NCI-H524 (cell line): ENCODE data around the gene SLC5A10.
A peak's percentile ranks its signal among the peaks of the same experiment; 100 is the strongest.

ENCODE experiments used
- DNase-seq, 2 experiments: peaks; one replicate each; lab custom pipeline; 2025; lab: John Stamatoyannopoulos, UW

The SLC5A10 gene

GRCh38 chr17:18985475-18985874 is 33.5 kb downstream of the SLC5A10 start:
- no peak for DNase-seq

GRCh38 chr17:18986541-18987229 is 34.7 kb downstream of the SLC5A10 start:
- DNase-seq = no peak

GRCh38 chr17:18987230-18987610 is 35.3 kb downstream of the SLC5A10 start:
- no peak for DNase-seq

- no peak for DNase-seq
Measured at GRCh38 chr17:18987862-18988545, 36.0 kb downstream of the SLC5A10 start.

- no peak for DNase-seq
Measured at GRCh38 chr17:18988546-18989173, 36.7 kb downstream of the SLC5A10 start.

GRCh38 chr17:18990331-18990730 is 38.4 kb downstream of the SLC5A10 start:
- DNase-seq = peak; percentile 93 to 98

- DNase-seq = peak in 1 of 2 experiments; percentile 16
Measured at GRCh38 chr17:18991531-18992315, 39.8 kb downstream of the SLC5A10 start.

GRCh38 chr17:18992454-18993130 is 40.6 kb downstream of the SLC5A10 start:
- peak in 1 of 2 experiments; percentile 17 for DNase-seq

GRCh38 chr17:18993905-18994526 is 42.1 kb downstream of the SLC5A10 start:
- DNase-seq = no peak

- no peak for DNase-seq
Measured at GRCh38 chr17:18994631-18995030, 42.7 kb downstream of the SLC5A10 start.

- DNase-seq = no peak
Measured at GRCh38 chr17:18995220-18995619, 43.3 kb downstream of the SLC5A10 start.

GRCh38 chr17:18996458-18996857 is 44.5 kb downstream of the SLC5A10 start:
- DNase-seq = peak in 1 of 2 experiments; percentile 34

GRCh38 chr17:18997650-18998196 is 45.8 kb downstream of the SLC5A10 start:
- DNase-seq = no peak

GRCh38 chr17:18999394-18999793 is 47.4 kb downstream of the SLC5A10 start:
- DNase-seq = no peak

- DNase-seq = no peak
Measured at GRCh38 chr17:18999911-19000310, 47.9 kb downstream of the SLC5A10 start.

- peak in 1 of 2 experiments; percentile 26 for DNase-seq
Measured at GRCh38 chr17:19000531-19001325, 48.8 kb downstream of the SLC5A10 start.

GRCh38 chr17:19001907-19002590 is 50.1 kb downstream of the SLC5A10 start:
- DNase-seq = no peak

- DNase-seq = no peak
Measured at GRCh38 chr17:19002805-19003542, 51.0 kb downstream of the SLC5A10 start.
